Panc1 (cell line): ENCODE data around the gene SLC9A8.

Experiments
- CTCF ChIP-seq: fragments of 450-650 bp; IDR thresholded peaks from 2 replicates; pipeline ENCODE4 v1.5.1; 2017; ENCODE audit warnings: mild to moderate bottlenecking
- POLR2AphosphoS5 ChIP-seq: IDR thresholded peaks from 2 replicates; pipeline ENCODE4 v1.6.1; 2012; ENCODE audit warnings: mild to moderate bottlenecking, low read depth, low read length, moderate library complexity
- SIN3A ChIP-seq: IDR thresholded peaks from 2 replicates; pipeline ENCODE4 v1.6.1; 2012; ENCODE audit warnings: low read depth, mild to moderate bottlenecking, low read length, moderate library complexity, borderline replicate concordance; ENCODE audit not compliant: insufficient read depth
- TCF7L2 ChIP-seq: IDR thresholded peaks from 2 replicates; pipeline ENCODE4 v1.6.1; 2011; ENCODE audit warnings: mild to moderate bottlenecking, low read depth, low read length, inconsistent platforms
- TF ChIP-seq, protein P1 (sequence below), 2 experiments: IDR thresholded peaks; 2 replicates each; pipeline ENCODE4 v1.6.1; 2011 to 2012; ENCODE audit warnings: low read depth in 2 of 2, control low read depth in 1 of 2, low read length in 1 of 2, mild to moderate bottlenecking in 1 of 2, moderate library complexity in 1 of 2; ENCODE audit not compliant: insufficient read depth in 1 of 2

DNA sequence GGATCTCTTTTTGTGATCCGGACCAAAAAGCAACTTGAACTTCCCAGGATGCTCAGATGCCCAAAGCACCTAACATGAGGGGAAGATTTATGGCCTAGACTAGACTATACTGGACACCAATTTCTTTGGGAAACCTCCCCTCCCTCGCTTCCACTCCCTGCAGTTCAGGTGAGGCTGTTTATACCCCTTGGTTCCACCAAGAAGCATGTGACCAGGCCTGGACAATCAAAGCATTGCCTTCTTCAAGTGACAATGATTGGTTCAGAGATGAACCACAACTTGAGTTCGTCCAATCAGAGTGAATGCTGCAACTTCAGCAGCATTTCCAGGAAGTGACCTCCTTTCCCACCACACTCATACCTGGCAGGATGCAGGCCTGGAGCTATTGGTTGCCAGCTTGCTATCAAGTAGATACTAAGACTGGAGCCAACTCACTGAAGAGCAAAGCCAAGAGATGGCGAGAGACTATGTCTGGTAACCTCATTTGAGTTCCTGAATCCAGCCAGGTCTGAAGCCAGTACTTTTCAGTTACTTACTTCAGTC, 45.6 kb upstream of the SLC9A8 start:
- TF ChIP-seq POLR2AphosphoS5 (no peak), CTCF (no peak), SIN3A (no peak), TCF7L2 (no peak)
- TF ChIP-seq, protein P1, sequence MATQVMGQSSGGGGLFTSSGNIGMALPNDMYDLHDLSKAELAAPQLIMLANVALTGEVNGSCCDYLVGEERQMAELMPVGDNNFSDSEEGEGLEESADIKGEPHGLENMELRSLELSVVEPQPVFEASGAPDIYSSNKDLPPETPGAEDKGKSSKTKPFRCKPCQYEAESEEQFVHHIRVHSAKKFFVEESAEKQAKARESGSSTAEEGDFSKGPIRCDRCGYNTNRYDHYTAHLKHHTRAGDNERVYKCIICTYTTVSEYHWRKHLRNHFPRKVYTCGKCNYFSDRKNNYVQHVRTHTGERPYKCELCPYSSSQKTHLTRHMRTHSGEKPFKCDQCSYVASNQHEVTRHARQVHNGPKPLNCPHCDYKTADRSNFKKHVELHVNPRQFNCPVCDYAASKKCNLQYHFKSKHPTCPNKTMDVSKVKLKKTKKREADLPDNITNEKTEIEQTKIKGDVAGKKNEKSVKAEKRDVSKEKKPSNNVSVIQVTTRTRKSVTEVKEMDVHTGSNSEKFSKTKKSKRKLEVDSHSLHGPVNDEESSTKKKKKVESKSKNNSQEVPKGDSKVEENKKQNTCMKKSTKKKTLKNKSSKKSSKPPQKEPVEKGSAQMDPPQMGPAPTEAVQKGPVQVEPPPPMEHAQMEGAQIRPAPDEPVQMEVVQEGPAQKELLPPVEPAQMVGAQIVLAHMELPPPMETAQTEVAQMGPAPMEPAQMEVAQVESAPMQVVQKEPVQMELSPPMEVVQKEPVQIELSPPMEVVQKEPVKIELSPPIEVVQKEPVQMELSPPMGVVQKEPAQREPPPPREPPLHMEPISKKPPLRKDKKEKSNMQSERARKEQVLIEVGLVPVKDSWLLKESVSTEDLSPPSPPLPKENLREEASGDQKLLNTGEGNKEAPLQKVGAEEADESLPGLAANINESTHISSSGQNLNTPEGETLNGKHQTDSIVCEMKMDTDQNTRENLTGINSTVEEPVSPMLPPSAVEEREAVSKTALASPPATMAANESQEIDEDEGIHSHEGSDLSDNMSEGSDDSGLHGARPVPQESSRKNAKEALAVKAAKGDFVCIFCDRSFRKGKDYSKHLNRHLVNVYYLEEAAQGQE (IDR thresholded peaks at IDR 0.05; ENCODE audit: insufficient read depth in 1 of 2, low read depth in 2 of 2, low read length in 1 of 2): no peak
